A549 (cell line): ENCODE measurements around the gene FAM120B. TPM values are rescaled to one million over a fixed set of nuclear protein-coding genes. Genes with fewer than 3 reads are reported as not detected.

Experiments
- ATAC-seq, 2 experiments: fragments of 200-7000 bp in 1 of 2; fragments of >200 bp in 1 of 2; cut with Nextera tagmentation in 1 of 2; cut with Tn5 transposase in 1 of 2; 3 replicates each; pipeline versions ENCODE4 v1.8.0 to v1.9.1; 2018 to 2020; ENCODE audit warnings: mild to moderate bottlenecking in 1 of 2, moderate library complexity in 1 of 2
- CTCF ChIA-PET: fragments of 300-600 bp; sonication (Branson Sonifier 250); formaldehyde crosslinking; extraction: SDS; loops from one replicate; lab custom pipeline; 2021; ENCODE audit warnings: antibody characterized with exemption, inconsistent platforms; lab: Yijun Ruan, JAX
- POLR2A ChIA-PET: fragments of 350-600 bp; formaldehyde crosslinking; extraction: SDS; loops from one replicate; lab custom pipeline; 2021; ENCODE audit warnings: antibody characterized with exemption, inconsistent platforms; lab: Yijun Ruan, JAX
- DNase-seq, 2 experiments: peaks; one replicate each; pipeline versions ENCODE4 v3.0.0 to v3.0.0-alpha.2; 2011 to 2016; ENCODE audit warnings: low read depth in 1 of 2, low spot score in 1 of 2
- FAIRE-seq: peaks from 2 replicates; lab custom pipeline; 2011; peaks lifted over from hg19 to GRCh38; lab: Jason Lieb, UNC
- H3K27ac ChIP-seq, 2 experiments: fragments of >200 bp; sonication (Bioruptor Twin); formaldehyde crosslinking; 3 replicates each; pipeline ENCODE4 v1.5.1; 2016 to 2017
- H3K4me1 ChIP-seq: fragments of >200 bp; sonication (Bioruptor Twin); formaldehyde crosslinking; 3 replicates; pipeline ENCODE4 v1.6.1; 2016
- H3K4me2 ChIP-seq: fragments of >200 bp; sonication (Bioruptor Twin); formaldehyde crosslinking; 3 replicates; pipeline ENCODE4 v1.6.1; 2016
- H3K4me3 ChIP-seq: fragments of >200 bp; sonication (Bioruptor Twin); formaldehyde crosslinking; 3 replicates; pipeline ENCODE4 v1.5.1; 2016
- H3K9me3 ChIP-seq: fragments of >200 bp; sonication (Bioruptor Twin); formaldehyde crosslinking; 3 replicates; pipeline ENCODE4 v1.6.1; 2016
- CEBPB ChIP-seq, 2 experiments: fragments of >200 bp in 1 of 2; sonication (Bioruptor Twin) in 1 of 2; formaldehyde crosslinking in 1 of 2; IDR thresholded peaks; 2 replicates each; pipeline ENCODE4 v1.6.1; 2012 to 2016
- EP300 ChIP-seq, 2 experiments: fragments of >200 bp; sonication (Bioruptor Twin); formaldehyde crosslinking; IDR thresholded peaks; 2 replicates in 1 of 2; 3 replicates in 1 of 2; pipeline ENCODE4 v1.6.1; 2016 to 2017
- FOSL2 ChIP-seq, 2 experiments: fragments of 450-650 bp in 1 of 2; fragments of >200 bp in 1 of 2; sonication (Bioruptor Twin) in 1 of 2; formaldehyde crosslinking; IDR thresholded peaks; 2 replicates each; pipeline versions ENCODE4 v1.5.0 to v1.6.1; 2016 to 2020; ENCODE audit warnings: mild to moderate bottlenecking in 1 of 2, moderate library complexity in 1 of 2
- GATA3 ChIP-seq: IDR thresholded peaks from 2 replicates; pipeline ENCODE4 v1.6.1; 2012; ENCODE audit warnings: borderline replicate concordance
- HEYL ChIP-seq: fragments of 250-450 bp; sonication (Bioruptor Pico); IDR thresholded peaks from 2 replicates; pipeline ENCODE4 v1.8.0; 2021; ENCODE audit warnings: mild to moderate bottlenecking, moderate library complexity
- HOXB13 ChIP-seq: fragments of 250-450 bp; sonication (Bioruptor Pico); IDR thresholded peaks from 2 replicates; pipeline ENCODE4 v1.5.0; 2020; ENCODE audit warnings: low read depth, mild to moderate bottlenecking, moderate library complexity
- JUNB ChIP-seq: fragments of >200 bp; sonication (Bioruptor Twin); formaldehyde crosslinking; IDR thresholded peaks from 2 replicates; pipeline ENCODE4 v1.6.1; 2016
- MAFK ChIP-seq: fragments of 450-650 bp; IDR thresholded peaks from 2 replicates; pipeline ENCODE4 v1.6.1; 2014; ENCODE audit not compliant: partially characterized antibody
- MAZ ChIP-seq: fragments of 150-350 bp; IDR thresholded peaks from 2 replicates; pipeline ENCODE4 v1.6.1; 2014; ENCODE audit warnings: antibody characterized with exemption, low read depth, low read length, borderline replicate concordance
- NFE2L2 ChIP-seq: fragments of 150-350 bp; conservative IDR thresholded peaks from 2 replicates; pipeline ENCODE4 v1.6.1; 2014; ENCODE audit warnings: low read length
- SMC3 ChIP-seq: fragments of >200 bp; sonication (Bioruptor Twin); formaldehyde crosslinking; IDR thresholded peaks from 3 replicates; pipeline ENCODE4 v1.6.1; 2018; ENCODE audit warnings: inconsistent platforms
- TP53 ChIP-seq: fragments of 250-450 bp; sonication (Bioruptor Pico); IDR thresholded peaks from 2 replicates; pipeline ENCODE4 v1.5.0; 2021; ENCODE audit warnings: mild to moderate bottlenecking, moderate library complexity
- ZNF302 ChIP-seq: fragments of 250-450 bp; sonication (Bioruptor Pico); IDR thresholded peaks from 2 replicates; pipeline ENCODE4 v1.9.0; 2021; ENCODE audit warnings: inconsistent platforms, mild to moderate bottlenecking, moderate library complexity
- WGBS: methylation state at CpG from one replicate; pipeline ENCODE4 v1.1.6; 2017; ENCODE audit errors: missing lambda C conversion rate; 5-methylcytosine and 5-hydroxymethylcytosine counted together
- polyA plus RNA-seq, 4 experiments: library from polyadenylated mRNA; depleted of rRNA in 3 of 4; stranded (reverse); fragments of >200 nt; fragmentation: RNase III in 1 of 4; extraction: RNeasy Plus Mini Kit Qiagen cat#74134 plus additional on column Dnase treatment in 1 of 4; gene quantifications; 2 replicates in 3 of 4; 3 replicates in 1 of 4; pipeline ENCODE4 v1.2.3, GENCODE V29; 2011 to 2017
- TF ChIP-seq, protein P1 (sequence below): fragments of 200-600 bp; sonication (generic); IDR thresholded peaks from 2 replicates; pipeline ENCODE4 v1.6.1; 2016; ENCODE audit warnings: antibody characterized with exemption, mild to moderate bottlenecking, moderate library complexity
- TF ChIP-seq, protein P2 (sequence below): IDR thresholded peaks from 2 replicates; pipeline ENCODE4 v1.6.1; 2012; ENCODE audit warnings: low read depth, borderline replicate concordance
- TF ChIP-seq, protein P3 (sequence below): fragments of >200 bp; sonication (Bioruptor Twin); formaldehyde crosslinking; IDR thresholded peaks from 3 replicates; pipeline ENCODE4 v1.6.1; 2016
- TF ChIP-seq, protein P4 (sequence below): IDR thresholded peaks from 2 replicates; pipeline ENCODE4 v1.6.1; 2012
- TF ChIP-seq, protein P5 (sequence below): fragments of 250-450 bp; sonication (Bioruptor Pico); IDR thresholded peaks from 2 replicates; pipeline ENCODE4 v1.5.0; 2021; ENCODE audit warnings: mild to moderate bottlenecking, moderate library complexity, borderline replicate concordance
- TF ChIP-seq, protein P6 (sequence below): IDR thresholded peaks from 2 replicates; pipeline ENCODE4 v1.6.1; 2012
- TF ChIP-seq, protein P7 (sequence below): fragments of 150-350 bp; IDR thresholded peaks from 2 replicates; pipeline ENCODE4 v1.6.1; 2014; ENCODE audit warnings: low read depth, mild to moderate bottlenecking, low read length

Gene FAM120B
- polyA plus RNA-seq, 2 of the 4 experiments (the other 2 are of a cell fraction) = 7.0 to 7.7 TPM

DNA sequence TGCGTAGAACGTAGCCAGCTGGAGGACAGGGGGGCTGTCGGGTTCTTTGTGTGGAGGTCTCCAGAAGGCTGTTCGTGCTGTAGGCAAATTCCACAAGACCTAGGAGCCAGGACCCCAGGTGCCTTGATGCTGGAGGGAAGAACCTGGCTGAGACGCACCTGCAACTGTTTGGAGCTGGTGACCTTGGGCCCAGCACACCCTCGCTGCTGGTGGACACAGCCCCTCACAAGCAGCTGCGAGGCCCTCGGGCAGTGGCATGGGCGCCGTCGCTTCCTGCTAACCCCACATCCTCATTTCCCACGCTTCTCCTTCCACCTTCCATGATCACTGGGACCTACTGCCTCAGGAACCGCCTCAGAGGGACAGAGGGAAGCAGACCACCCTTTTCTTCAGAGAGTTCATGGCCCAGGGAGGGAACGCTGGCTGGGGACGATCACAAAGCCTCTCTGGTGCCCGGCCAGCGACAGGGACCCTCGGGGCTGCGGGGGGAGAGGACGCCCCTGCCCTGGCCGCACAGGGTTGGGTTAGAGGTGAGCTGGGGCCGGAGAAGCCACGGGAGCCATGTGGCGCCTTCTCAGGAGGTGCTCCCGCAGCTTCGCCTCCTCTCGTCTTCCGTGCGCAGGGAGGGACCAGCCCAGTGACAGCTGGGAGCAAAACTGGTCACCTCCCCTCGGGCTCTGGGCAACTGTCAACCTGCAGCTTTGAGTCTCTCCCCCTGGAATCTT is 34.1 kb upstream of the FAM120B start:
- Histone ChIP-seq H3K4me2 (no peak overlapping the region), H3K9me3 (no peaks in the 10 kb centered on the region), H3K4me3 (no peak overlapping the region), H3K27ac (no peak overlapping the region), H3K4me1 (no peaks in the 10 kb centered on the region)
- DNase-seq = no peak
- ATAC-seq = no peak
- CTCF ChIA-PET = no interaction called here
- TF ChIP-seq NFE2L2 (no peak), SMC3 (no peak), JUNB (no peak), ZNF302 (CRISPR knock-in tag) (no peak), EP300 (IDR thresholded peaks at IDR 0.05) (no peak), MAFK (no peak), HEYL (CRISPR knock-in tag) (no peak), TP53 (CRISPR knock-in tag) (no peak), MAZ (no peak)
- TF ChIP-seq, protein P1, sequence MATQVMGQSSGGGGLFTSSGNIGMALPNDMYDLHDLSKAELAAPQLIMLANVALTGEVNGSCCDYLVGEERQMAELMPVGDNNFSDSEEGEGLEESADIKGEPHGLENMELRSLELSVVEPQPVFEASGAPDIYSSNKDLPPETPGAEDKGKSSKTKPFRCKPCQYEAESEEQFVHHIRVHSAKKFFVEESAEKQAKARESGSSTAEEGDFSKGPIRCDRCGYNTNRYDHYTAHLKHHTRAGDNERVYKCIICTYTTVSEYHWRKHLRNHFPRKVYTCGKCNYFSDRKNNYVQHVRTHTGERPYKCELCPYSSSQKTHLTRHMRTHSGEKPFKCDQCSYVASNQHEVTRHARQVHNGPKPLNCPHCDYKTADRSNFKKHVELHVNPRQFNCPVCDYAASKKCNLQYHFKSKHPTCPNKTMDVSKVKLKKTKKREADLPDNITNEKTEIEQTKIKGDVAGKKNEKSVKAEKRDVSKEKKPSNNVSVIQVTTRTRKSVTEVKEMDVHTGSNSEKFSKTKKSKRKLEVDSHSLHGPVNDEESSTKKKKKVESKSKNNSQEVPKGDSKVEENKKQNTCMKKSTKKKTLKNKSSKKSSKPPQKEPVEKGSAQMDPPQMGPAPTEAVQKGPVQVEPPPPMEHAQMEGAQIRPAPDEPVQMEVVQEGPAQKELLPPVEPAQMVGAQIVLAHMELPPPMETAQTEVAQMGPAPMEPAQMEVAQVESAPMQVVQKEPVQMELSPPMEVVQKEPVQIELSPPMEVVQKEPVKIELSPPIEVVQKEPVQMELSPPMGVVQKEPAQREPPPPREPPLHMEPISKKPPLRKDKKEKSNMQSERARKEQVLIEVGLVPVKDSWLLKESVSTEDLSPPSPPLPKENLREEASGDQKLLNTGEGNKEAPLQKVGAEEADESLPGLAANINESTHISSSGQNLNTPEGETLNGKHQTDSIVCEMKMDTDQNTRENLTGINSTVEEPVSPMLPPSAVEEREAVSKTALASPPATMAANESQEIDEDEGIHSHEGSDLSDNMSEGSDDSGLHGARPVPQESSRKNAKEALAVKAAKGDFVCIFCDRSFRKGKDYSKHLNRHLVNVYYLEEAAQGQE = no peak
- TF ChIP-seq, protein P2, sequence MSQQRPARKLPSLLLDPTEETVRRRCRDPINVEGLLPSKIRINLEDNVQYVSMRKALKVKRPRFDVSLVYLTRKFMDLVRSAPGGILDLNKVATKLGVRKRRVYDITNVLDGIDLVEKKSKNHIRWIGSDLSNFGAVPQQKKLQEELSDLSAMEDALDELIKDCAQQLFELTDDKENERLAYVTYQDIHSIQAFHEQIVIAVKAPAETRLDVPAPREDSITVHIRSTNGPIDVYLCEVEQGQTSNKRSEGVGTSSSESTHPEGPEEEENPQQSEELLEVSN = no peak
- TF ChIP-seq, protein P3, sequence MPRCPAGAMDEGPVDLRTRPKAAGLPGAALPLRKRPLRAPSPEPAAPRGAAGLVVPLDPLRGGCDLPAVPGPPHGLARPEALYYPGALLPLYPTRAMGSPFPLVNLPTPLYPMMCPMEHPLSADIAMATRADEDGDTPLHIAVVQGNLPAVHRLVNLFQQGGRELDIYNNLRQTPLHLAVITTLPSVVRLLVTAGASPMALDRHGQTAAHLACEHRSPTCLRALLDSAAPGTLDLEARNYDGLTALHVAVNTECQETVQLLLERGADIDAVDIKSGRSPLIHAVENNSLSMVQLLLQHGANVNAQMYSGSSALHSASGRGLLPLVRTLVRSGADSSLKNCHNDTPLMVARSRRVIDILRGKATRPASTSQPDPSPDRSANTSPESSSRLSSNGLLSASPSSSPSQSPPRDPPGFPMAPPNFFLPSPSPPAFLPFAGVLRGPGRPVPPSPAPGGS = no peak
- TF ChIP-seq, protein P4, sequence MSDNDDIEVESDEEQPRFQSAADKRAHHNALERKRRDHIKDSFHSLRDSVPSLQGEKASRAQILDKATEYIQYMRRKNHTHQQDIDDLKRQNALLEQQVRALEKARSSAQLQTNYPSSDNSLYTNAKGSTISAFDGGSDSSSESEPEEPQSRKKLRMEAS = no peak
- TF ChIP-seq, protein P5, sequence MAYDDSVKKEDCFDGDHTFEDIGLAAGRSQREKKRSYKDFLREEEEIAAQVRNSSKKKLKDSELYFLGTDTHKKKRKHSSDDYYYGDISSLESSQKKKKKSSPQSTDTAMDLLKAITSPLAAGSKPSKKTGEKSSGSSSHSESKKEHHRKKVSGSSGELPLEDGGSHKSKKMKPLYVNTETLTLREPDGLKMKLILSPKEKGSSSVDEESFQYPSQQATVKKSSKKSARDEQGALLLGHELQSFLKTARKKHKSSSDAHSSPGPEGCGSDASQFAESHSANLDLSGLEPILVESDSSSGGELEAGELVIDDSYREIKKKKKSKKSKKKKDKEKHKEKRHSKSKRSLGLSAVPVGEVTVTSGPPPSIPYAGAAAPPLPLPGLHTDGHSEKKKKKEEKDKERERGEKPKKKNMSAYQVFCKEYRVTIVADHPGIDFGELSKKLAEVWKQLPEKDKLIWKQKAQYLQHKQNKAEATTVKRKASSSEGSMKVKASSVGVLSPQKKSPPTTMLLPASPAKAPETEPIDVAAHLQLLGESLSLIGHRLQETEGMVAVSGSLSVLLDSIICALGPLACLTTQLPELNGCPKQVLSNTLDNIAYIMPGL (CRISPR knock-in tag) = no peak
- TF ChIP-seq, protein P6, sequence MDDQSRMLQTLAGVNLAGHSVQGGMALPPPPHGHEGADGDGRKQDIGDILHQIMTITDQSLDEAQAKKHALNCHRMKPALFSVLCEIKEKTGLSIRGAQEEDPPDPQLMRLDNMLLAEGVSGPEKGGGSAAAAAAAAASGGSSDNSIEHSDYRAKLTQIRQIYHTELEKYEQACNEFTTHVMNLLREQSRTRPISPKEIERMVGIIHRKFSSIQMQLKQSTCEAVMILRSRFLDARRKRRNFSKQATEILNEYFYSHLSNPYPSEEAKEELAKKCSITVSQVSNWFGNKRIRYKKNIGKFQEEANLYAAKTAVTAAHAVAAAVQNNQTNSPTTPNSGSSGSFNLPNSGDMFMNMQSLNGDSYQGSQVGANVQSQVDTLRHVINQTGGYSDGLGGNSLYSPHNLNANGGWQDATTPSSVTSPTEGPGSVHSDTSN = no peak
- no peak for FAIRE-seq
- WGBS = 59% methylated on average over 15 of the region's 30 CpGs
- POLR2A ChIA-PET = no interaction called here

DNA sequence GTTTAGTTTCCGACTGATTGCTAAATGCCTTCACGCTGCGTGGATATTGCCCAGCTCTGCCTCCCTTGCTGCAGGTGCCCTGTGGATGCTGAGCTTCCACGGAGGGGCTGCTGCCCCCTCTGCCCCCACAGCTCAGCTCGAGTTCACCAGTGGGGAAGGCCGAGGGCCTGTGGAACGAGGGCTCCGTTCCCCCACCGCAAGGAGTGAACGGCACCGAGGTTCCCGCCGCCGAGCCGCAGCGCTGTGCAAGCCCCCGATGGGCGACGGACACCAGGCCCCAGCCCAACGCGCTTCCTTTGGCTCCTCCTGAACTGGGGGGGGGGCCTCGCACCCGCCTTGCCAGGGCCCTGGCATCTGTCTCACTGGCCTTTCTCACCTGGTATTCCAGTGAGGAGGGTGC is 33.4 kb upstream of the FAM120B start:
- ChIA-PET POLR2A (no interaction called here), CTCF (no interaction called here)
- 66% methylated on average over 6 of the region's 23 CpGs for WGBS
- no peak for FAIRE-seq
- Histone ChIP-seq H3K4me2 (no peak overlapping the region), H3K4me1 (no peaks in the 10 kb centered on the region), H3K27ac (no peak overlapping the region), H3K4me3 (no peak overlapping the region), H3K9me3 (no peaks in the 10 kb centered on the region)
- TF ChIP-seq, protein P7, sequence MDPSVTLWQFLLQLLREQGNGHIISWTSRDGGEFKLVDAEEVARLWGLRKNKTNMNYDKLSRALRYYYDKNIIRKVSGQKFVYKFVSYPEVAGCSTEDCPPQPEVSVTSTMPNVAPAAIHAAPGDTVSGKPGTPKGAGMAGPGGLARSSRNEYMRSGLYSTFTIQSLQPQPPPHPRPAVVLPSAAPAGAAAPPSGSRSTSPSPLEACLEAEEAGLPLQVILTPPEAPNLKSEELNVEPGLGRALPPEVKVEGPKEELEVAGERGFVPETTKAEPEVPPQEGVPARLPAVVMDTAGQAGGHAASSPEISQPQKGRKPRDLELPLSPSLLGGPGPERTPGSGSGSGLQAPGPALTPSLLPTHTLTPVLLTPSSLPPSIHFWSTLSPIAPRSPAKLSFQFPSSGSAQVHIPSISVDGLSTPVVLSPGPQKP = no peak
- TF ChIP-seq HOXB13 (CRISPR knock-in tag) (no peak), FOSL2 (IDR thresholded peaks at IDR 0.05) (no peak), FOSL2 (CRISPR knock-in tag; IDR thresholded peaks at IDR 0.05) (no peak), GATA3 (no peak), TP53 (CRISPR knock-in tag) (no peak), CEBPB (IDR thresholded peaks at IDR 0.05) (no peak), SMC3 (no peak)
- TF ChIP-seq, protein P2 = no peak
- no peak for ATAC-seq
- no peak for DNase-seq
